CD14-positive monocyte (primary cell): Measurements from ENCODE around the gene FRS2. TPM values are rescaled to one million over a fixed set of nuclear protein-coding genes. Genes with fewer than 3 reads are reported as not detected.

Source experiments
- DNase-seq, 3 donors: peaks; one replicate each; pipeline ENCODE4 v3.0.0-alpha.2; 2011 to 2022
- H2AFZ ChIP-seq: 2 replicates; pipeline ENCODE4 v1.6.0; 2012; ENCODE audit warnings: mild to moderate bottlenecking, low read depth, low read length, inconsistent platforms; ENCODE audit not compliant: insufficient read depth, poor library complexity, severe bottlenecking
- H3K27ac ChIP-seq, 2 donors: 1 replicate in 1 of 2; 2 replicates in 1 of 2; pipeline ENCODE4 v1.5.1; 2012 to 2013; ENCODE audit warnings: low read length in 2 of 2, control low read depth in 1 of 2, inconsistent platforms in 1 of 2, low read depth in 1 of 2, mild to moderate bottlenecking in 1 of 2
- H3K27me3 ChIP-seq, 2 donors: one replicate each; pipeline versions ENCODE4 v1.6.0 to v1.6.1; 2011 to 2013; ENCODE audit warnings: low read length in 2 of 2; ENCODE audit not compliant: control insufficient read depth in 2 of 2, insufficient read depth in 2 of 2
- H3K36me3 ChIP-seq, 2 donors: replicated peaks in 1 of 2; 1 replicate in 1 of 2; 2 replicates in 1 of 2; pipeline versions ENCODE4 v1.5.1 to v1.6.1; 2012 to 2013; ENCODE audit warnings: low read length in 2 of 2, control low read depth in 1 of 2, inconsistent platforms in 1 of 2, mild to moderate bottlenecking in 1 of 2; ENCODE audit not compliant: insufficient read depth in 2 of 2, control insufficient read depth in 1 of 2
- H3K4me1 ChIP-seq, 2 donors: 1 replicate in 1 of 2; 2 replicates in 1 of 2; pipeline versions ENCODE4 v1.5.1 to v1.6.1; 2012 to 2013; ENCODE audit warnings: low read length in 2 of 2, control low read depth in 1 of 2, inconsistent platforms in 1 of 2, mild to moderate bottlenecking in 1 of 2, moderate library complexity in 1 of 2; ENCODE audit not compliant: insufficient read depth in 2 of 2, control insufficient read depth in 1 of 2
- H3K4me2 ChIP-seq: replicated peaks from 2 replicates; pipeline ENCODE3; 2012; ENCODE audit warnings: low read length, moderate library complexity, mild to moderate bottlenecking; ENCODE audit not compliant: poor library complexity, severe bottlenecking; ENCODE audit errors: extremely low read depth
- H3K4me3 ChIP-seq, 3 experiments: fragments of 200-600 bp in 1 of 3; sonication (generic) in 1 of 3; replicated peaks in 1 of 3; 1 replicate in 2 of 3; 2 replicates in 1 of 3; pipeline ENCODE4 v1.5.1; 2011 to 2013; ENCODE audit warnings: low read length in 3 of 3, mild to moderate bottlenecking in 3 of 3, control low read depth in 2 of 3, low read depth in 2 of 3, inconsistent platforms in 1 of 3, moderate library complexity in 1 of 3
- H3K79me2 ChIP-seq: 2 replicates; pipeline ENCODE4 v1.6.0; 2012; ENCODE audit warnings: mild to moderate bottlenecking, control low read depth, inconsistent platforms, low read length, moderate library complexity; ENCODE audit not compliant: insufficient read depth
- H3K9ac ChIP-seq: 2 replicates; pipeline ENCODE4 v1.6.0; 2017; ENCODE audit warnings: low read length, mild to moderate bottlenecking; ENCODE audit not compliant: insufficient read depth, poor library complexity, severe bottlenecking
- H3K9me3 ChIP-seq, 2 donors: replicated peaks in 1 of 2; 1 replicate in 1 of 2; 2 replicates in 1 of 2; pipeline versions ENCODE4 v1.5.1 to v1.6.1; 2012 to 2013; ENCODE audit warnings: low read length in 2 of 2, control low read depth in 1 of 2; ENCODE audit not compliant: control insufficient read depth in 1 of 2, insufficient read depth in 1 of 2
- H4K20me1 ChIP-seq: 2 replicates; pipeline ENCODE4 v1.6.0; 2012; ENCODE audit warnings: mild to moderate bottlenecking, low read length, control low read depth, moderate library complexity; ENCODE audit not compliant: insufficient read depth
- H3K27ac Mint-ChIP-seq, 7 donors: one replicate each; pipeline ENCODE4 v1.8.0; 2020; ENCODE audit warnings: mild to moderate bottlenecking in 7 of 7, mixed read lengths in 7 of 7, moderate library complexity in 6 of 7, inconsistent platforms in 2 of 7
- H3K27me3 Mint-ChIP-seq, 3 donors: one replicate each; pipeline ENCODE4 v1.8.0; 2021 to 2022; ENCODE audit warnings: low read depth in 3 of 3, mild to moderate bottlenecking in 3 of 3, mixed read lengths in 3 of 3, moderate library complexity in 3 of 3, inconsistent platforms in 1 of 3
- H3K36me3 Mint-ChIP-seq, 2 donors: one replicate each; pipeline ENCODE4 v1.8.0; 2020; ENCODE audit warnings: mixed read lengths in 2 of 2, inconsistent platforms in 1 of 2, mild to moderate bottlenecking in 1 of 2
- H3K4me1 Mint-ChIP-seq: one replicate; pipeline ENCODE4 v1.8.0; 2020; ENCODE audit warnings: mild to moderate bottlenecking, mixed read lengths
- H3K4me3 Mint-ChIP-seq, 2 donors: one replicate each; pipeline ENCODE4 v1.8.0; 2020; ENCODE audit warnings: mild to moderate bottlenecking in 2 of 2, mixed read lengths in 2 of 2, moderate library complexity in 1 of 2
- H3K9me3 Mint-ChIP-seq, 7 donors: one replicate each; pipeline ENCODE4 v1.8.0; 2020 to 2022; ENCODE audit warnings: mixed read lengths in 7 of 7, mild to moderate bottlenecking in 6 of 7, moderate library complexity in 6 of 7, inconsistent platforms in 2 of 7
- whole genome bisulfite sequencing: methylation state at CpG from one replicate; pipeline ENCODE4 v1.1.5; 2013; ENCODE audit warnings: missing lambda C conversion rate; ENCODE audit not compliant: insufficient coverage; 5-methylcytosine and 5-hydroxymethylcytosine counted together
- intact Hi-C, 2 donors: fragments of 100-400 bp; cut with micrococcal nuclease; formaldehyde crosslinking; loops; one replicate each; pipeline versions ENCODE4 v1.15.0 to v1.15.1; 2023
- polyA plus RNA-seq, 3 donors: library from polyadenylated mRNA; depleted of rRNA in 1 of 3; unstranded in 2 of 3; stranded (reverse) in 1 of 3; fragments of 300-500 nt in 2 of 3; fragments of >200 nt in 1 of 3; fragmentation: Illumina TruSeq in 2 of 3; gene quantifications; 1 replicate in 2 of 3; 2 replicates in 1 of 3; pipeline ENCODE4 v1.2.3, GENCODE V29; 2012 to 2021
- TF ChIP-seq, protein P1 (sequence below): fragments of 200-600 bp; IDR thresholded peaks from one replicate; pipeline ENCODE4 v1.8.0; 2022; ENCODE audit warnings: antibody characterized with exemption, mild to moderate bottlenecking

FRS2 gene
- polyA plus RNA-seq, 3 donors: 6.8 to 13.6 (median 13.0) TPM

DNA sequence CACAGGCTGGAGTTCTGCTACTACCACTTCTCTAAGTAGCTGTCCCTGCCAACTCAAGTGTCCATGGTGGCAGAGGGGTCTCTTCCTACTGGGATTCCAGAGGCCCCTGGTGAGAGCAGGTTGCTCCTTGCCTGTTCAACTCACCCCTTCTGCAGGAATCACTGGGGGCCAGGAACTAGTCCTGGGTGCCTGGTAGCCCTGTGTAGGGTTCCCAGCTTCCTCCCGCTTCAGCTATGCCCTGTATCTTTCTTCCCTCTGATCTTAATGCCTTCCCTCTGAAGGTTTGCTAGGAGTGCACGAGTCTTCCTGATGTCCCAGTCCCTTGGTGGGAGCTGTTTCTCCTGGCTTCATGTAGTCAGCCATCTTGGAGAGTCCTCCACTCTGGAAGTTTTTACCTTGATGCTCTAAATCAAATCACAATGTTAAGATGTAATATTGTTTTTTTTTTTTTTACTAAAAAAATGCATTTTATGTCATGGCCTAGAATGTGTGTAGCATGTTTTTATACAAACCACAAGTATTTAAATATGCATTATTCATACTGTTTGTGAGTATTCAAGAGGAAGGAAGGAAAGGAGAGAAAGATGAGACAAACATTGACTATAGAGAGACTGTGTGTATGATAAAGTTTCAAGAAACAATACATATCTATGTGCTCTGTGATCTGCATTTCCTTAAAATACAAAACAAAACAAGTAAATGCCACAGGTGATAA, 54.7 kb downstream of the FRS2 start:
- Histone ChIP-seq H3K4me2 (no peak overlapping the region), H3K4me1 (no peaks in the 10 kb centered on the region), H3K27ac (no peak overlapping the region), H3K4me3 (no peak overlapping the region), H4K20me1 (peaks cover 85% of the 10 kb centered on the region), H3K9me3 (peaks cover 0 to 7% of the 10 kb centered on the region in 2 donors), H3K36me3 (no peaks in the 10 kb centered on the region), H3K79me2 (peaks cover 86% of the 10 kb centered on the region), H3K9ac (no peak overlapping the region), H2AFZ (no peak overlapping the region), H3K27me3 (no peaks in the 10 kb centered on the region)
- Mint-ChIP-seq H3K4me1 (peaks cover 7% of the 10 kb centered on the region), H3K27ac (peak overlapping the region in 4 of 7 donors; percentile 10 to 38 (median 19)), H3K27me3 (no peaks in the 10 kb centered on the region), H3K9me3 (peaks cover 18 to 23% (median 20%) of the 10 kb centered on the region in 7 donors), H3K4me3 (no peak overlapping the region), H3K36me3 (peaks cover 2 to 7% of the 10 kb centered on the region in 2 donors)
- TF ChIP-seq, protein P1, sequence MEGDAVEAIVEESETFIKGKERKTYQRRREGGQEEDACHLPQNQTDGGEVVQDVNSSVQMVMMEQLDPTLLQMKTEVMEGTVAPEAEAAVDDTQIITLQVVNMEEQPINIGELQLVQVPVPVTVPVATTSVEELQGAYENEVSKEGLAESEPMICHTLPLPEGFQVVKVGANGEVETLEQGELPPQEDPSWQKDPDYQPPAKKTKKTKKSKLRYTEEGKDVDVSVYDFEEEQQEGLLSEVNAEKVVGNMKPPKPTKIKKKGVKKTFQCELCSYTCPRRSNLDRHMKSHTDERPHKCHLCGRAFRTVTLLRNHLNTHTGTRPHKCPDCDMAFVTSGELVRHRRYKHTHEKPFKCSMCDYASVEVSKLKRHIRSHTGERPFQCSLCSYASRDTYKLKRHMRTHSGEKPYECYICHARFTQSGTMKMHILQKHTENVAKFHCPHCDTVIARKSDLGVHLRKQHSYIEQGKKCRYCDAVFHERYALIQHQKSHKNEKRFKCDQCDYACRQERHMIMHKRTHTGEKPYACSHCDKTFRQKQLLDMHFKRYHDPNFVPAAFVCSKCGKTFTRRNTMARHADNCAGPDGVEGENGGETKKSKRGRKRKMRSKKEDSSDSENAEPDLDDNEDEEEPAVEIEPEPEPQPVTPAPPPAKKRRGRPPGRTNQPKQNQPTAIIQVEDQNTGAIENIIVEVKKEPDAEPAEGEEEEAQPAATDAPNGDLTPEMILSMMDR: no peak
- no peak for DNase-seq
- intact Hi-C loops: no loop called here
- WGBS: no CpG with 5 or more reads among the region's 2 CpGs

DNA sequence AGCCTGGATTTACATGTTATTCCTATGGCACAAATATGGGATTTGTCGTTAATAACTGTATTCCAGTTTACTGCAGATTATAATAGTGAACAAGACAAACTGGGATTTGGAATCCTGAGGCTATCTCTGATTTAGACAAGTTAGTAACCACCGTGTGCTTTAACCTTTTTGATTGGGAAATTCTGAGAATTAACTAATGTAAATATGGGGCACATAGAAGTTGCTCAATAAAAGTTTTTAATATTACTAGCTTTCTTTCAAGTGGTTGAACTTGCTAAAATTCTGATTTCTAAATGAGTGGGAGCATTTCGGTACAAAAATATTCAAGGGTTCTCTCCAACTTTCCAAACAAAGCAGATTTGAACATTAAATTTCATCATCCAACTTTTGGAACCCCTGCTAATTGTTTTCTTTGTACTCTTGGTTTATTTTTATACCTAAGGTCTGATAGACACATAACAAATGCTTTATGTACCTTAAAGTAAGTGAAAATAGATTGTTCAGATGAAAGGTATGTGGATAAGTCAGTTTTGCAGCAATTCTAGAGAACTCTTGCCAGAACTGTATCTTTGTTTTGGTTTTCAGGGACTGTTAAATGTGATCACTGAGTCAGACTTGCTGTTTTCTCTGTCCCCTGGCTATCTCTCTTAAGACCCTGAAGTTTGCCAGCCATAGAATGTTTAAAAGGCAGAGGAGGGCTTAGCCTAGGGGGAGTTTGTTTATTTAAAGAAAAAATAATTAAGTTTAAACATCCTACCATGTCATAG, 57.5 kb downstream of the FRS2 start:
- Histone ChIP-seq H3K36me3 (peaks cover 10 to 18% of the 10 kb centered on the region in 2 donors), H4K20me1 (peaks cover 74% of the 10 kb centered on the region), H3K27me3 (no peaks in the 10 kb centered on the region), H3K4me2 (no peak overlapping the region), H3K27ac (no peak overlapping the region), H3K9ac (no peak overlapping the region), H2AFZ (no peak overlapping the region), H3K4me1 (no peaks in the 10 kb centered on the region), H3K4me3 (no peak overlapping the region), H3K9me3 (no peaks in the 10 kb centered on the region), H3K79me2 (peaks cover 59% of the 10 kb centered on the region)
- DNase-seq: no peak
- H3K27me3 Mint-ChIP-seq: no peaks in the 10 kb centered on the region
- intact Hi-C loops: no loop called here
- H3K27ac Mint-ChIP-seq: no peak overlapping the region
- peaks cover under 1 to 6% (median 2%) of the 10 kb centered on the region in 7 donors for H3K9me3 Mint-ChIP-seq
- H3K36me3 Mint-ChIP-seq: peaks cover 8 to 16% of the 10 kb centered on the region in 2 donors
- TF ChIP-seq, protein P1: no peak
- H3K4me1 Mint-ChIP-seq: peaks cover 7% of the 10 kb centered on the region
- H3K4me3 Mint-ChIP-seq: no peak overlapping the region
- no CpG with 5 or more reads among the region's 3 CpGs for WGBS
